GM18517 (cell line): ENCODE results near the gene SLC31A1.
"Not testable (repeated sequence)": the region's sequence is repeated elsewhere in the genome, so short reads cannot be mapped to it uniquely, and the experiment has no call there.

Source experiments
- ATAC-seq: cut with Tn5 transposase; IDR thresholded peaks from one replicate; pipeline ENCODE4 v1.9.1; 2021; ENCODE audit warnings: mild to moderate bottlenecking, moderate library complexity; ENCODE audit not compliant: unreplicated experiment

The SLC31A1 gene

GRCh38 chr9:113220467-113221002 is 809 bp upstream of the SLC31A1 start:
- ATAC-seq, result peak; percentile 7

- no peak for ATAC-seq
Measured at GRCh38 chr9:113221800-113222481, 597 bp downstream of the SLC31A1 start.

- no peak for ATAC-seq
Measured at GRCh38 chr9:113222482-113222841, 1.1 kb downstream of the SLC31A1 start.

- no peak for ATAC-seq
Measured at GRCh38 chr9:113223963-113224362, 2.6 kb downstream of the SLC31A1 start.

GRCh38 chr9:113227436-113227835 is 6.1 kb downstream of the SLC31A1 start:
- no peak for ATAC-seq

GRCh38 chr9:113228130-113228665 is 6.9 kb downstream of the SLC31A1 start:
- no peak for ATAC-seq

- no peak for ATAC-seq
Measured at GRCh38 chr9:113231701-113232100, 10.4 kb downstream of the SLC31A1 start.

- not testable (repeated sequence) for ATAC-seq
Measured at GRCh38 chr9:113235701-113236255, 14.4 kb downstream of the SLC31A1 start.

GRCh38 chr9:113237026-113237425 is 15.7 kb downstream of the SLC31A1 start:
- no peak for ATAC-seq

GRCh38 chr9:113238202-113238858 is 17.0 kb downstream of the SLC31A1 start:
- no peak for ATAC-seq

- no peak for ATAC-seq
Measured at GRCh38 chr9:113238859-113239232, 17.5 kb downstream of the SLC31A1 start.

GRCh38 chr9:113241161-113241560 is 19.8 kb downstream of the SLC31A1 start:
- no peak for ATAC-seq

GRCh38 chr9:113244556-113244955 is 23.2 kb downstream of the SLC31A1 start:
- no peak for ATAC-seq

GRCh38 chr9:113245894-113246293 is 24.6 kb downstream of the SLC31A1 start:
- ATAC-seq, result no peak

GRCh38 chr9:113246928-113247327 is 25.6 kb downstream of the SLC31A1 start:
- ATAC-seq, result no peak

- ATAC-seq, result no peak
Measured at GRCh38 chr9:113247640-113248039, 26.3 kb downstream of the SLC31A1 start.

GRCh38 chr9:113249661-113250060 is 28.3 kb downstream of the SLC31A1 start:
- ATAC-seq, result not testable (repeated sequence)

- no peak for ATAC-seq
Measured at GRCh38 chr9:113250807-113251206, 29.5 kb downstream of the SLC31A1 start.

- ATAC-seq, result no peak
Measured at GRCh38 chr9:113254991-113255390, 33.6 kb downstream of the SLC31A1 start.

- no peak for ATAC-seq
Measured at GRCh38 chr9:113255438-113255837, 34.1 kb downstream of the SLC31A1 start.

- ATAC-seq, result no peak
Measured at GRCh38 chr9:113257863-113258262, 36.5 kb downstream of the SLC31A1 start.

GRCh38 chr9:113258282-113258681 is 36.9 kb downstream of the SLC31A1 start:
- no peak for ATAC-seq
